NCI-H2107 (cell line): ENCODE measurements around the gene MSLN.
"Not testable (repeated sequence)": the region's sequence is repeated elsewhere in the genome, so short reads cannot be mapped to it uniquely, and the experiment has no call there.

Source experiments
- DNase-seq: peaks from one replicate; lab custom pipeline; 2025; lab: John Stamatoyannopoulos, UW

The MSLN gene

DNA sequence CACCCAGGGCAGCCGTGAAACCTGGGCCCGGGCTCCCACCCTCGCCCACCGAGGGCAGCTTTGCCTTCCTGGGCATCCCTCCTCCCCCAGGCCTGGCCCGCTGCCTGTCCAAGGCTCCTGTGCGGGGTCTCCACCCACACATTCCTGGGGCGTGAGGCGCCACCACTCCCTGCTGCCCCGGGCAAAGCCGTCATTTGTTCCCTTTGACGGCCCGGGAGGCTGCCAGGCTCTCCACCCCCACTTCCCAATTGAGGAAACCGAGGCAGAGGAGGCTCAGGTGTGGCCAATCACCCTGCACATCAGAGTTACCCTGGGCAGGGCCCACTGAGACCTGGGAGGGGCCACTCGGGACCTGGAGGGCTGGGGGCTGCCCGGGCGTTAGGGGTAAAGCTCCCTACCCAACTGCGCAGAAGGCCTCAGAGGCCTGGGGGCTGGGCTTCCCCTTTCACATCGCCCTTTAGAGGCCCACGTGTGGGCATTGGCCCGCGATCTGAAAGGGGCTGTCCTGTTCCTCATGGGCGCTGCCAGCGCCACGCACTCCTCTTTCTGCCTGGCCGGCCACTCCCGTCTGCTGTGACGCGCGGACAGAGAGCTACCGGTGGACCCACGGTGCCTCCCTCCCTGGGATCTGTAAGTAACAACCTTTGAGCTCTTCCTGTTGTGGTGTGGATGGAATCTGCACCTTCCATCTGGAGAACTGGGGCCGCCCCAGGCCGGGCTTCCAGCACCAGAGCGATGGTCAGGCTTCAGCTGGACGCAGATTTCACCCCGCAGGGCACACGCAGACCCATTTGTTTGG, at the start of gene MSLN:
TSS of gene MSLN (plus strand) at position 190 of the 799 bp plus-strand sequence. CDS start 1,947 bp downstream, outside the sequence.
- no peak for DNase-seq

DNA sequence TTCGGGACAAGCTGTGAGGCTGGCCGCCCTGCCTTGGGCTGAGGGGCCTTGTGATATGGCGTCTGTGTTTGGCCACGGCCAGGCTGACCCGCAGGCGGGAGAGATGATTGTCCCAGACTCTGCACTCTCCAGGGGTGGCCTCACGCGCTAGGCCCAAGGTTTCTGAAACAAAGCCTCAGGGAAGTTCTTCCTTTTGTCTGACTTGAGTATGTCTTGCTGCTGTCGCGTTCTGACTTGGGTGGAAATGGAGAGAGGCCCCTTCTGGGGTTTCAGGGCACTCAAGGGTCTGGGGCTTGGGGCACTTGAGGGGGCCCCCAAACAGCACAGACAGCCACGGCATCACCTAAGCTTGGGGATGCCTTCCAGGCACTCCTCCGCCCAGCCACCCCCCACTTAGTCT, 49.5 kb upstream of the MSLN start:
- DNase-seq: no peak

DNA sequence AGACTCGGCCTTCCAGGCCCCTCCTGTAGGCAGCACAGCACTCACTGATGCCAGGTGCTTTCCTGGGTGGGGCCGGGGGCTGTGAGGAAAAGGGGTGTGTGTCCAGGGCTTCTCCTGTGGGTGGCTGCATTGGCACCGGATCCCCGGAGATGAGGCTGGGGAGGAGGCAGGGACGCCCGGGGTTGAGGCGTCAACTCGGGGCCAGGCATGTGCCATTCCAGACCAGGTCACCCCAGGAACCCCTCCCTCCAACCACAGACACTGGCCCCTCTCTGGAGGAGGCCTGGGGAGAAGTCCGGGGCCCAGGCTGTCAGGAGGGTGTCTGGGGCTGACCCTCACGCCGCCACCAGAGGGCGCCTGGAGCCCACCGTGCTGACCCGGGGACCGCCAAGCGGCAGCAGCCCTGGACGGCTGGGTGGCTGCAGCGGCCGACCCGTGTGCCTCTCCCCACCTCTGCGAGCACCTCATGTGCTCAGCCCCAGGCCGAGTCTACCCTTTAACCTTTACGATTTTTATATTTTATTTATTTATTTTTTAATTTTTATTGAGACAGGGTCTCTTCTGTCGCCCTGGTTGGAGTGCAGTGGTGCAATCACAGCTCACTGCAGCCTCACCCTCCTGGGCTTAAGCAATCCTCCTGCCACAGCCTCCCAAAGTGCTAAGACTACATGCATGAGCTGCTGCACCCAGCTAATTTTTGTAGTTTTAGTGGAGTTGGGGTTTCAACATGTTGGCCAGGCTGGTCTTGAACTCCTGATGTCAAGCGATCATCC, 48.8 kb upstream of the MSLN start:
- DNase-seq: peak; percentile 61

DNA sequence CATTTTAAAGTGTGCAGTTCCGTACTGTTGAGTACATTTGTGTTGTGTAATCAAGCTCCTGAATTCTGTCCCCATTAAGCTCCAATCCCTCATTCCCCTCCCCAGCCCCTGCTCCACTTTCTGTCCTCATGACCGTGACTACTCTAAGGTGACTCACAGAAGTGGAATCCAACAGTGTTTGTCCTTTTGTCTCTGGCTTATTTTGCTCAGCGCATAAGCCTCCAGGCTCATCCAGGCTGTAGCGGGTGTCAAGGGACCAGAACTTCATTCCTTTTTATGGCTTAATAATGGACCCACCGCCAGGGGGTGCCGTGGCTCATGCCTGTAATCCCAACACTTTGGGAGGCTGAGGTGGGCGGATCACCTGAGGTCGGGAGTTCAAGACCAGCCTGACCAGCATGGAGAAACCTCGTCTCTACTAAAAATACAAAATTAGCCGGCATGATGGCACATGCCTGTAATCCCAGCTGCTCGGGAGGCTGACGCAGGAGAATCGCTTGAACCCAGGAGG, 47.7 kb upstream of the MSLN start:
- DNase-seq: not testable (repeated sequence)

DNA sequence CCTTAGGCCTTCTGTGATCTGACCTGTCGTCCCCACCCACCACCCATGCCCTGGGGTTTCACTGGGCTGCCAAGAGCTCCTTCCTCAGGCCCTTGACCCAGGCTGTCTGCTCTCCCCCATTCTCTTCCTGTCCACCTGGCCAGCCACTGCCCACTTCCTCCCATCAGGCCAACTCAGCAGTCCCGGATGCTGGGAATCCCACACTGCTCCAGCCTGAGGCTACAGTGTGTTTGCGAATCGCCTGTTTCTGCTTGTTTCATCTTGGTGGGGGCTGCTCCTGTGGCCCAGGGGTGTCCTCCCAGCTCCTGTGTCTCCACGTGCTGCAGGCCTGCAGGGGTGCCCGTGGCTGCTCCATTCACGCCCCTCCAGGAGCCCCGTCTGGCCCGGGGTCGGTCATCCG, 46.5 kb upstream of the MSLN start:
- no peak for DNase-seq

DNA sequence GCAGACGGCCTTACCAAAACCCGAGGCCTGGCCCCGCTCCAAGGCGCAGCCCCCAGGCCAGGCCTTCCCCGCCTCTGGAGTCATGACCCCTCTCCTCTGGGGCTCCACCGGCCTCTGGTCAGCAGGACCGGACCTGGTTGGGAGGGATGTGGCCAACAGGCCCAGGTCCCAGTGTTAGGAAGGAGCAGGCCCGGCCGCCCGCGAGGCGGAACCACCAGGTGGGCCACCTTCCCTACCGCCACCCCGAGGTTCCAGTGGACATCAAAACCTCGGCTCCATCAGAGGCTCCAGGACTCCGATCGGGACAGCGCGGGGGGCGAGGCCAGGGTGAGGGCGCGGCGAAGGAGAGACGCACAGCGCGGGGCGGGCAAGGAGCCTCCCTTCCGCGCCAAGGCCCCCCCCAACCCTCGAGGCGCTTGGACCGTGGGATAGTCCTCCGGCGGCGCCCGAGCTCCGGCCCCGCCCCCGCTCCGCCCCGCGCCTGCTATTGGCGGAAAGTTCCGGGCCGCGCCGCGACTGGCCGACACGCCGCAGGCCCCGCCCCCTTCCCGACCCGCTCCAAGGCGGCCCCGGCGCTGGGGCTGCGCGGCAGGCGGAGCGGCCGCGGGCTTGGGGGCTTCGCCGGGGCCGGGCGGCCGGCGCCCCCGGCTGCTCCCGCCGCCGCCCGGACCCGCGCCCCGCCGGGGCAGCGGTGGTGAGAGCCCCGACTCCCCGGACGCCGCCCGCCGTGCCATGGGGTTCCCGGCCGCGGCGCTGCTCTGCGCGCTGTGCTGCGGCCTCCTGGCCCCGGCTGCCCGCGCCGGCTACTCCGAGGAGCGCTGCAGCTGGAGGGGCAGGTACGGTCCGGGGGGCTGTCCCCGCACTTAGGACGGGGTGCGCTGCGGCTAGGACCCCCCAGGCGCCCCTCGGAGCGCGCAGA, 45.7 kb upstream of the MSLN start, which contains the start of gene METRN:
TSS of gene METRN (plus strand) at position 561 of the 919 bp plus-strand sequence. CDS start at position 733, 172 bp downstream.
- DNase-seq: no peak

DNA sequence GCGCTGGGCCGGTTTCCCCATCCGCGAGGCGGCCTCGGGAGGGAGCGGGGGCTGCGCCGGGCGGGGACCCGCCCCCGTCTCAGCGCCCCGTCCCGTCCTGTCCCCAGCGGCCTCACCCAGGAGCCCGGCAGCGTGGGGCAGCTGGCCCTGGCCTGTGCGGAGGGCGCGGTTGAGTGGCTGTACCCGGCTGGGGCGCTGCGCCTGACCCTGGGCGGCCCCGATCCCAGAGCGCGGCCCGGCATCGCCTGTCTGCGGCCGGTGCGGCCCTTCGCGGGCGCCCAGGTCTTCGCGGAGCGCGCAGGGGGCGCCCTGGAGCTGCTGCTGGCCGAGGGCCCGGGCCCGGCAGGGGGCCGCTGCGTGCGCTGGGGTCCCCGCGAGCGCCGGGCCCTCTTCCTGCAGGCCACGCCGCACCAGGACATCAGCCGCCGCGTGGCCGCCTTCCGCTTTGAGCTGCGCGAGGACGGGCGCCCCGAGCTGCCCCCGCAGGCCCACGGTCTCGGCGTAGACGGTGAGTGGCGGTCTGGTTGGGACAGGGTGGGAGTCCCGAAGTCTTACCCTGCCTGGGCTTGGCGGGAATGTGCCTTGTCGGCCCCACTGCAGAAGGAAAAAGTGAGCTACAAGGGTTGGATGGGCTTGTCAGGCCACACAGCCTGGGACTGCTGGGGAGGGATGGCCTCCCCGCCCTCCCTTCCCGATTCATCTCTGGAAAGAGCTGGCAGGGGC, 44.9 kb upstream of the MSLN start:
- no peak for DNase-seq

DNA sequence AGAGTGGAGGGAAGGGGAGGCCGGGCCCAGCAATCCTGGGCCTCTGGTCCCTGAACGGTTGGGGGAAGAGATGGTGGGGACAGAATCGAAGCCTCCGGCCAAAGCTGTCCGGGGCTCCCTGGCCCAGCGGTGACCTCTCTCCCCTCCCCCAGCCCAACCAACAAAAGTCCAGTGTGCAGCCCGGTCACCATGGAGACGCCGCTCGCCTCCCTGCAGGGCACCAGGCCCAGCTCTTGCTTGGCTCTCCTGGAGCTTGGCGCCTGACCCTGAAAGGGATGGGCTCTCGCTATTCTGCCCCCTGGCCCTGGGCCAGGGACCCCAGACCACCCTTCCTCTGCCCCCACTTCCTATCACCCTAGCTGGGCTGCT, 44.4 kb upstream of the MSLN start:
- DNase-seq: no peak

DNA sequence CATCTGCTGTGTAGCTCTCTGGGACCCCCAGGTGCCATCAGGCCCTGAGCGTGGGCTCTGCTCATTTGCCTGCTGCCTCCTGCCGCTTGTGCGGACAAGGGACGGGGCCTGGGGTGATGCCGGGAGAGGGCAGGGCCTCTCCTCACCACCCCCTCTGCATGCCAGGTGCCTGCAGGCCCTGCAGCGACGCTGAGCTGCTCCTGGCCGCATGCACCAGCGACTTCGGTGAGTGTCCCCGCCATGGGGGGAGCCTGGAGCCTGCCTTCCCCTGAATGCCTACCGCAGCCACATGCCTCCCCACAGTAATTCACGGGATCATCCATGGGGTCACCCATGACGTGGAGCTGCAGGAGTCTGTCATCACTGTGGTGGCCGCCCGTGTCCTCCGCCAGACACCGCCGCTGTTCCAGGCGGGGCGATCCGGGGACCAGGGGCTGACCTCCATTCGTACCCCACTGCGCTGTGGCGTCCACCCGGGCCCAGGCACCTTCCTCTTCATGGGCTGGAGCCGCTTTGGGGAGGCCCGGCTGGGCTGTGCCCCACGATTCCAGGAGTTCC, 43.7 kb upstream of the MSLN start:
- DNase-seq: no peak

DNA sequence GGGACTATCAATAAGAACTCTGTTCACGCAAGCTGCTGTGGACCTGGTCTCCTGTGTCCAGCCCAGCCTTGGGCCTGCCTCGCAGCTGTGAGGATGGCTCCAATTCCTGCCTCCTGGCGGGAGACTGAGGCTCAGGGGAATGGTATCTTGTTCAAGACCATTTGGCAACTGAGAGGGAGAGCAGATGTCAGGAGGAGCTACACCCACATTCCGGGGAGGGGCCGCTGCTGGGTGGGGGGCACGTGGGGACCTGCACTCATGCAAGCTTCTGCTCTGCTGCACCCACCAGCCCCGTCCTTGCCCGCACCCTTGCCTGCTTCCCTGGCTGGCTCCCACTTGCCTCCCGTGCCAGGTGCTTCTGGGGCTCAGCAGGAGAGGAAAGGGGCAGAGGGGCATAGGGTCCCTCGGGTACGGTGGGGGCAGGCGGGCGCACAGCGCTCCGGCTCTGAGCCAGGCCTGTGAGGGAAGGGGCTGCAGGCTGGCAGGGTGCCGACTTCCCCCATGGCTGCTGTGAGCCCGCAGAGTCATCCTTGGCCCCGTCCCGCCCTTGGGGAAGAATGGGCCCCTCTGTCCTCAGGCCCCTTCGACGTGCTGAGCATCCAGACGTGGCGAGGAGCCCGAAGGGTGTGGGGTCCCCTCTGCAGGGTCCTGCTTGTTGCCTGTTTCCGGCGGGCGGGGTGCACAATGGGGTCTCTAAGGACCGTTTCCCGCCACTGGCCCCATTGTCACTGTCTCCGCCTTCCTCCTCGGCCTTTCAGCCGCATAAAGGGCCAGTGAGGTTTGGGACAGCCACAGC, 42.9 kb upstream of the MSLN start:
- DNase-seq: no peak

DNA sequence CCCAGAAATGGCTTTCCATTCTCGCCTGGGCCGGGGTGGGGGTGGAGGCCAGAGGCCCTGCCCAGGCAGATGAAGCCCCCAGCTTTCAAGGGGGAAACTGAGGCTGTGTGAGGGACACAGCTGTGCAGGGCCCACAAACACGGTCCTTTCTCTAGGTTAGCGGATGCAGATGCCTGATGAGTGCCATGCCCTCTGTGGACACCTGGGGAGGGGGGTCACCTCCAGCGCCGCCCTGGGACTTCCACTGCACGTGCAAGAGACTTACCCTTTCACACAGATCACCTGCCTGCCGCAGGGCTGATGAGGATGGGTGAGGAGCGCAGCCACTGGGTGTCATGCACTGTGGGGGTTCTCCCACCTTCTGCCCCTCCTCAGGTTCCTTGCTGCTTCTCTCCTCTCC, 42.1 kb upstream of the MSLN start:
- no peak for DNase-seq

DNA sequence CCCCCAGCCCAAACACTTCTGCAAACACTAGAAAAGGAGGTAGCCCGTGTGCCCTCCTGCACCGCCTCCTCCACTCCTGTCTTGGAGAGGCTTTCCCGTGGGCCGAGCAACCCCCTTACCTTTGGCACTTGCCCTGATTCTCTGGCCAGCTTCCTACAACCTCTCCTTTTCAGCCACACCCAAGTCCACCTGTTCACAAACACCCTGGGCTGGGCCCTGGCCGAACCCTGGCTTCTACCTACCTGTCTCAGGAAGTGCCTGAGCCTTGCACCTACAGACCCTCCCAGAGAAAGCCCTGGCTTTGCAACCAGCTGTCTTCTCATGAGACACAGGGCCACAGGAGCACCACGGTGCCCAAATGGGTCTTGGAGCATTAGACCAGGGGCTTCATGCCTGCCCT, 41.6 kb upstream of the MSLN start:
- no peak for DNase-seq

DNA sequence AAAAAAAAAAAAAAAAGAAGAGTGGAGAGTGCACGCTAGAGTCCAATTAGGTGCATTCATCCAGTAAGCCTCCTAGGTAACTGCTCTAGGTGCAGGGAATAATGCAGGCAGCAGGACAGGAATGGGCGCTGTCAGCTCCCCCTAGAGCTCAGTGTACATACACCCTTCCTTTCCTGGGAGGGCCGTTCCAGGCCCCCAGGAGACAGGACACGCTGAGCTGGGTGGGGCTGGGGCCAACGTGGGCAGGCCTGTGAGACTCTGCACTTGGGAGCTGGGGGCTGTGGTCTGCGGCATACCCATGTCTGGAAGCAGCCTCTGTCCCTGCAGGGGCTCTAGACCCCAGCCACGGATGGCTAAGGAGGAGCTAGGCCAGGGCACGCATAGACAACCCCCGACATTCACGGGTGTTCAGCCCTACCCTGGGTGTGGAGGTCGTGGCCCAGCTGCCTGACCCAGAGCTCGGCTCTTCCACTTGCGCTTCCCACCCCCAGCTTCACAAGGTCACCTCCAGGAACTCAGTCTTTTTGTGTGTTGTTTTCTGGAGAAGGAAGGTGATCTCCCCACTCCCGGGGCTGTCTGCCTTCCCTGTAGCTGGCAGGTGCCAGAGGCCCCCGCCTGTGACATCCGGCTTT, 40.6 kb upstream of the MSLN start:
- no peak for DNase-seq

DNA sequence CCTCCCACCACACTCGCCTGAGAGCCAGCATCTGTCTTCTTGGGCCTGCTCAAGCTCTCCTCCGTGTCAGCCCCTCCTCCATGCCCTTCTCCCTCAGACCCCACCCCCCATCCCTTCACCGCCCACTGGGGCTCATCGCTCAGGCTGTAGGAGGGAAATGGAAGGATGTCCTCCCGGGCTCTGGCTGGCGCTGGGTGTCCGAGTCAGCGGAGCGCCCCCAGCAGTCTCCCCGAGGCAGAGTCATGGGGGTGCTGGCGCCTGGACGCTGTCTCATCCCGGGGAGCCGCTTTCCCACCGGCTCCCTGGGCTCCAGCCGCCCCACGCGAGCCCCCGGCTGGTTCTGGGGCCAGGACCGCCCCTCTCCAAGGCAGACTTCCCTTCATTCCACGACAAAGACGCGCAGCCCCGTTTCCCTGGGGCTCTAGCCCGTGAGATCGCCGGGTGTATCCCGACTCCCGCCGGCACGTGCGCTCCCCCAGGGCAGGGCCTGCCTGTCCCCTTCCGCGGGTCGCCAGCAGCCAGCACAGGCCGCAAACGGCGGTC, 40.0 kb upstream of the MSLN start:
- DNase-seq: no peak

DNA sequence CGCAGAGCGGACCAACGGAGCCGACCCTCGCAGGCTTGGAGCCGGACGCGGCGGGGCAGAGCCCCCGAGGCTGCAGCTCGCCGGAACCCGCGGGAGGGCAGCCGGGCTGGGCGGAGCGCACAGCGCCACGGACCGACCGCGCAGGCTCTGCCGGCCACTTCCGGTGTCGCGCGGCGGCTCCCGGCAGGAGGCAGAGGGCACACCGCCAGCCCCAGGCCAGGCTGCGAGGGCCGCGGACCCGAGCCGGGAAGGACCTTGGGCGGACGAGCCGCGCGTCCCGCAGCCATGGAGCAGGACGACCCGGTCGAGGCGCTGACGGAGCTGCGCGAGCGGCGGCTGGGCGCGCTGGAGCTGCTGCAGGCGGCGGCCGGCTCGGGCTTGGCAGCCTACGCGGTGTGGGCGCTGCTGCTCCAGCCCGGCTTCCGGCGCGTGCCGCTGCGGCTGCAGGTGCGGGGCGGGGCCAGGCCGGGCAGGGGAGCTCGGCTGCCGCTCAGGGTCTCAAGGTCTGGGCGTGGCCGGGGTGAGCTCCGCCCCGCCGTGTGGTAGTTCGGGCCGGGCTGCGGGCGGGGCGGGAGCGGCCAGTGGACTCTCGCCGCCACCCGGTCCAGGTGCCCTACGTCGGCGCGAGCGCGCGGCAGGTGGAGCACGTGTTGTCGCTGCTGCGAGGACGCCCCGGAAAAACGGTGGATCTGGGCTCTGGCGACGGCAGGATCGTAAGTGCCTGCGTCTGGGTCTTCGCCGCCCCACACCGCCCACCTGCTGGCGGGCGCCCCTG, 39.4 kb upstream of the MSLN start, which contains the start of gene ANTKMT:
TSS of gene ANTKMT (plus strand) at position 157 of the 775 bp plus-strand sequence. CDS start at position 286, 129 bp downstream.
- DNase-seq: peak; percentile 73

DNA sequence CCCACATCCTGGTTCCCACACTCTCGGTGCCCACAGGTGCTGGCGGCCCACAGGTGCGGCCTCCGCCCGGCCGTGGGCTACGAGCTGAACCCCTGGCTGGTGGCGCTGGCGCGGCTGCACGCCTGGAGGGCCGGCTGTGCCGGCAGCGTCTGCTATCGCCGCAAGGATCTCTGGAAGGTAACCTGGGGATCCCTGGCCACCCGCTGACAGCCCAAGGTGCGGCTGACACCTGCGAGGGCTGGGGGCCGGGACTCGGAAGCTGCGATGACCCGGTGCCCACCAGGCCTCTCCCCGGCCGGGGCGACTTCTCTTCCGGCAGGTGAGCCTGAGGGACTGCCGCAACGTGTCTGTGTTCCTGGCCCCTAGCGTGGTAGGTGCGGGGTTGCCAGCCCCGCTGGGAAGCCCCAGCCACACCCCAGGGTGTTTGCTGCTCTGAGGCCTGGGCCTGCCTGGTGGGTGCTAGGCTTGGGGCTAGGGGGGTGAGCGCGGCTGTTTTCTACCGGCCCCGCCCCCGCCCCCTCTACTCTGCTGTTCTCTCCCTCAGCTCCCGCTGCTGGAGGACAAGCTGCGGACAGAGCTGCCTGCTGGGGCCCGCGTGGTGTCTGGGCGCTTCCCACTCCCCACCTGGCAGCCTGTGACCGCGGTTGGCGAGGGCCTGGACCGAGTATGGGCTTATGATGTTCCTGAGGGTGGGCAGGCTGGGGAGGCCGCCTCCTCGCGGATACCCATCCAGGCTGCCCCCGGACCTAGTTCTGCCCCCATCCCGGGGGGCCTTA, 38.6 kb upstream of the MSLN start:
- no peak for DNase-seq

DNA sequence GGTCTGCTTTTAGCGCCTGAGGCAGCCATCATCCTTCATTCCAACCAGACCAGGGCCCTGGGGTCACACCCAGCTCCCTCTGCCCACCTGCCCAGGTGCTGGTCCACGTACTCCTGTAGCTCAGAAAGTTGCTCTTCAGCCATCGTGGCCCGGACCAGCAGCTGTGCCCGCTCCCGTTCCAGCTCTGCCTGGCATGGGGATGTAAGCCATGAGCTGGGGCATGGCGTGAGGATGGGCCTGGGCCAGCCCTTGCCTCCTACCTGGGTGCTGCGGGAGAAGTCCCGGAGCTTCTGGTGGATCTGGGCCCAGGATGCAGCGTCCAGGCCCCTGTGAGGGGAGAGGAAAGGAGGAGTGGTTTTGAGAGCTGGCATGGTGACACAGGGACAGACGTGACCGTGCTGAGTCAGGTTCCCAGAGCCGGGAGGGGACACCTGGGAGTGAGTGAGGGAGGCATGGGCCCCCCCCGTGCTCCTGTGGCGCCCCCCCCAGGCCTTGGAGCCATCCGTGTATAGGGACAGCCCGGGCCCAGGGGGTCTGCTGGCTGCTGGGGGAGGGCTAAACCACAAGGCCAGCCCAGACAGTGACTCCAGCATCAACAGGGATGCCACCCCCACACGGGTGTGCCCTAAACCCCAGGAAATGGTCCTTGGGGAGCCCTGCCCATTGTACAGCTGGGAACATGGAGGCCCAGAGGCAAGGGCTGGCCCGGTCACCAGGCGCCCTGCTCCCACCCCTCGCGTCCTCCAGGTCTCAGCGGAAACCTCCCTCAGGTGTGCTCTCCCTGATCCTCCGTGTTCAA, 37.5 kb upstream of the MSLN start:
- DNase-seq: no peak
